Neural progenitor cell (in vitro differentiated cells): ENCODE measurements around the gene RAB8B. TPM values are rescaled to one million over a fixed set of nuclear protein-coding genes. Genes with fewer than 3 reads are reported as not detected.
A peak's percentile ranks its signal among the peaks of the same experiment; 100 is the strongest.

Experiments
- DNase-seq: peaks from one replicate; pipeline ENCODE4 v3.0.0-alpha.2; 2016; ENCODE audit warnings: low spot score
- H2AFZ ChIP-seq: fragments of 200-600 bp; sonication (generic); replicated peaks from 2 replicates; pipeline ENCODE4 v1.6.1; 2016; ENCODE audit warnings: antibody characterized with exemption
- H3F3A ChIP-seq: fragments of 200-600 bp; sonication (generic); 2 replicates; pipeline ENCODE4 v1.6.1; 2016; ENCODE audit warnings: antibody characterized with exemption, low read depth
- H3K27ac ChIP-seq: fragments of 200-600 bp; sonication (generic); 2 replicates; pipeline ENCODE4 v1.5.1; 2016; ENCODE audit warnings: mild to moderate bottlenecking
- H3K27me3 ChIP-seq: fragments of 200-600 bp; sonication (generic); 2 replicates; pipeline ENCODE4 v1.6.1; 2016; ENCODE audit warnings: mild to moderate bottlenecking, moderate library complexity
- H3K36me3 ChIP-seq: fragments of 200-600 bp; sonication (generic); 2 replicates; pipeline ENCODE4 v1.5.1; 2016
- H3K4me1 ChIP-seq: fragments of 200-600 bp; sonication (generic); 2 replicates; pipeline ENCODE4 v1.6.1; 2016; ENCODE audit warnings: mixed run types
- H3K4me2 ChIP-seq: fragments of 200-600 bp; sonication (generic); 2 replicates; pipeline ENCODE4 v1.6.1; 2016
- H3K4me3 ChIP-seq: fragments of 200-600 bp; sonication (generic); 2 replicates; pipeline ENCODE4 v1.5.1; 2016
- H3K79me2 ChIP-seq: fragments of 200-600 bp; sonication (generic); 2 replicates; pipeline ENCODE4 v1.6.1; 2016; ENCODE audit warnings: low read depth
- H3K9ac ChIP-seq: fragments of 200-600 bp; sonication (generic); 2 replicates; pipeline ENCODE4 v1.6.1; 2016
- H3K9me3 ChIP-seq: fragments of 200-600 bp; sonication (generic); 2 replicates; pipeline ENCODE4 v1.5.1; 2016; ENCODE audit warnings: low read depth
- H4K20me1 ChIP-seq: fragments of 200-600 bp; sonication (generic); 2 replicates; pipeline ENCODE4 v1.6.1; 2016; ENCODE audit warnings: low read depth
- H3K27ac Mint-ChIP-seq: 3 replicates; pipeline ENCODE4 v1.8.0; 2021; ENCODE audit warnings: mixed read lengths
- H3K27me3 Mint-ChIP-seq: 2 replicates; pipeline ENCODE4 v1.8.0; 2022; ENCODE audit warnings: low read depth, mild to moderate bottlenecking, inconsistent platforms, moderate library complexity, mixed read lengths; ENCODE audit not compliant: insufficient read depth
- H3K36me3 Mint-ChIP-seq: 3 replicates; pipeline ENCODE4 v1.8.0; 2021; ENCODE audit warnings: mixed read lengths
- H3K4me1 Mint-ChIP-seq: 3 replicates; pipeline ENCODE4 v1.8.0; 2021; ENCODE audit warnings: mixed read lengths
- H3K4me3 Mint-ChIP-seq: 3 replicates; pipeline ENCODE4 v1.8.0; 2021; ENCODE audit warnings: mild to moderate bottlenecking, moderate library complexity, mixed read lengths
- H3K9me3 Mint-ChIP-seq: 3 replicates; pipeline ENCODE4 v1.8.0; 2020; ENCODE audit warnings: mixed read lengths
- CTCF ChIP-seq: fragments of 200-600 bp; sonication (generic); IDR thresholded peaks from 2 replicates; pipeline ENCODE4 v1.5.1; 2017; ENCODE audit warnings: antibody characterized with exemption, mild to moderate bottlenecking
- EZH2 ChIP-seq: fragments of 200-600 bp; sonication (generic); IDR thresholded peaks from 2 replicates; pipeline ENCODE4 v1.6.1; 2017; ENCODE audit warnings: antibody characterized with exemption, mild to moderate bottlenecking, moderate library complexity
- EZH2phosphoT487 ChIP-seq: fragments of 200-600 bp; sonication (generic); IDR thresholded peaks from 2 replicates; pipeline ENCODE4 v1.6.1; 2017; ENCODE audit warnings: antibody characterized with exemption
- total RNA-seq: library from RNA; depleted of rRNA; stranded (reverse); fragments of >200 nt; gene quantifications from 2 replicates; pipeline ENCODE4 v1.2.3, GENCODE V29; 2015; ENCODE audit warnings: low replicate concordance

Gene RAB8B
- total RNA-seq, 1 donor from 2014 or later = 107 TPM

DNA sequence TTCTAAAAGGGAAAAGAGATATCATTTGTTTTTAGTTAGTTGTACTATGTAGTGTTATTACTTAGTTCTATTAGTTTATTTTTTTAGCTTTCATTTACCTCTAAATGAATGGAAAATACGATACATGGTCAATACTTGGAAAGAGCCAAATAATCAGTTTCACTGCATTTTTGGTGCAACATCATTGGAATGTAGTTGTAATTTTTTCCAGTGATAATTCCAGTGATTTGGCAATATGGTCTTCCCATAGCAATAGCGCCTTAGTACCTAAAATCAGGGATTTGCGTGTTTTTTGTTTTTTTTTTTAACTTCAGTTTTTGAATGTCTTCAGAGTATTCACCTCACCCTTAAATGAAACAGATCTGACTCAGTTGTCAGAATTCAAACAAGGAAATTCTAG, 41.8 kb downstream of the RAB8B start:
- H3K9ac ChIP-seq = no peak overlapping the region
- H3K4me1 ChIP-seq = peaks cover 19% of the 10 kb centered on the region
- H4K20me1 ChIP-seq = peaks cover 23% of the 10 kb centered on the region
- no peak overlapping the region for H2AFZ ChIP-seq
- peaks cover 49% of the 10 kb centered on the region for H3K79me2 ChIP-seq
- DNase-seq = no peak
- Mint-ChIP-seq H3K27ac (no peak overlapping the region), H3K4me3 (no peak overlapping the region), H3K4me1 (peaks cover 33% of the 10 kb centered on the region), H3K36me3 (peaks cover 9% of the 10 kb centered on the region), H3K9me3 (no peaks in the 10 kb centered on the region), H3K27me3 (no peaks in the 10 kb centered on the region)
- peak overlapping the region; percentile 40 for H3K4me2 ChIP-seq
- H3K36me3 ChIP-seq = no peaks in the 10 kb centered on the region
- H3K27me3 ChIP-seq = no peaks in the 10 kb centered on the region
- H3K27ac ChIP-seq = no peak overlapping the region
- H3K4me3 ChIP-seq = no peak overlapping the region
- TF ChIP-seq EZH2 (no peak), CTCF (no peak), EZH2phosphoT487 (no peak)
- H3F3A ChIP-seq = peaks cover 15% of the 10 kb centered on the region
- no peaks in the 10 kb centered on the region for H3K9me3 ChIP-seq

DNA sequence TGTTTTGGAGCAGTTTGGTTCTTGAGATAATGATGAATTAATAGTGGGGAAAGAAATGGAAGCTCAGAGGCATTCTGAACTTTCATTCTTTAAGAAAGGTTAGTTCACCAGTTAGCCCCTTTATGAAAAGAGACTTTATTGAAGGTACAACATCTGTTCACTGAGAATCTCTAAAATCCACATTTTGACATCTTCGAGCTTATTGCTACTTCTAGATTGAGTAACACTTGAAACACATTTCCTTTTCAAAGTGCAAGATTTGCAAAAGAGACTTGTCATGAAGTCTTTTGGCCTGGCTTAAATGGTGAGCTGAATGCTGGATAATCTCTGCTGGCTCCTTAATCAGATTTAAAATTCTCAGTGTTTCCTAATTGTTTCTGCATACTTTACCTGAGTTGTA, 42.3 kb downstream of the RAB8B start:
- Histone ChIP-seq H3K4me3 (no peak overlapping the region), H3K9ac (no peak overlapping the region), H3K4me2 (peak overlapping the region; percentile 40), H3K79me2 (peaks cover 54% of the 10 kb centered on the region), H3K4me1 (peaks cover 19% of the 10 kb centered on the region), H3F3A (peaks cover 15% of the 10 kb centered on the region), H3K27me3 (no peaks in the 10 kb centered on the region), H2AFZ (no peak overlapping the region), H3K27ac (no peak overlapping the region), H4K20me1 (peaks cover 23% of the 10 kb centered on the region), H3K36me3 (no peaks in the 10 kb centered on the region), H3K9me3 (no peaks in the 10 kb centered on the region)
- no peak for TF ChIP-seq EZH2phosphoT487
- TF ChIP-seq EZH2 = no peak
- no peak for TF ChIP-seq CTCF
- Mint-ChIP-seq H3K4me1 (peaks cover 33% of the 10 kb centered on the region), H3K27ac (no peak overlapping the region), H3K27me3 (no peaks in the 10 kb centered on the region), H3K9me3 (peaks cover under 1% of the 10 kb centered on the region), H3K4me3 (no peak overlapping the region), H3K36me3 (peaks cover 10% of the 10 kb centered on the region)
- no peak for DNase-seq

- Mint-ChIP-seq H3K4me1 (peaks cover 29% of the 10 kb centered on the region), H3K27me3 (no peaks in the 10 kb centered on the region), H3K36me3 (peaks cover 16% of the 10 kb centered on the region), H3K9me3 (peaks cover 6% of the 10 kb centered on the region), H3K4me3 (no peak overlapping the region), H3K27ac (no peak overlapping the region)
- Histone ChIP-seq H3K27ac (no peak overlapping the region), H3K9ac (no peak overlapping the region), H3K9me3 (no peaks in the 10 kb centered on the region), H3K4me1 (peaks cover 16% of the 10 kb centered on the region), H3K27me3 (no peaks in the 10 kb centered on the region), H3F3A (peaks cover 15% of the 10 kb centered on the region), H4K20me1 (peaks cover 23% of the 10 kb centered on the region), H3K4me2 (no peak overlapping the region), H3K79me2 (peaks cover 61% of the 10 kb centered on the region), H3K36me3 (no peaks in the 10 kb centered on the region), H2AFZ (no peak overlapping the region), H3K4me3 (no peak overlapping the region)
- DNase-seq = no peak
- no peak for TF ChIP-seq EZH2
- TF ChIP-seq EZH2phosphoT487 = no peak
- no peak for TF ChIP-seq CTCF
Observed at GRCh38 chr15:63232405-63232804, 43.0 kb downstream of the RAB8B start.
